ENCODE results near the gene SSH2.

DNA sequence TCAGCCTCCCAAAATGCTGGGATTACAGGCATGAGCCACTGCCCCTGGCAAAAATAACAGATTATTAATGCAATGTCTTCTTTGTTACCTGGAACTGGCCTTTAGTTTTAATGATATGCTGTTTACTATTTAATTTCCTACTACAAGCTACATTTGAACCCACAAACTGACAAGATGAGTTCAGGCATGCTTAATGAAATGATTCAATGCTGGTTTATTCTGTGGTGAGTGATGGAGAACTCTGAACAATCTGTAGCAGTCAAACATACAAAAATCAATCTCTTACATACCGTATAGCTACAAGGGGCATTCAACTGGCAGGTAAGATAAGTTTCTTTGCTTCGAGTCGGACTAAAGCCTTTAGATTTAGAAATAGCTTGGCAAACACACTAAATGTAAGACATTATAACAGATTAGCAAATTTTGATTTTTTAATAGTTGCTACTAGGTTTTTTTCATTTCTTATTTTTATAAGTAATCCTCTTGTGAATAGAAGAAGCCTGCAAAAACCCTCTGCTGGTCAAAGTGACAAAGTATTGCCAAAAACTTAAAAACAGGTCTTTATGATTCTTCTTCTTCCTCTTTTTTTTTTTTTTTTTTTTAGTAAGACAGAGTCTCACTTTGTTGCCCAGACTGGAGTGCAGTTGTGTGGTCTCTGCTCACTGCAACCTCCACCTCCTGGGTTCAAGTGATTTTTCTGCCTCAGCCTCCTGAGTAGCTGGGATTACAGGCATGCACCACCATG is 138.5 kb downstream of the SSH2 start:
- TF ChIP-seq, protein P1, sequence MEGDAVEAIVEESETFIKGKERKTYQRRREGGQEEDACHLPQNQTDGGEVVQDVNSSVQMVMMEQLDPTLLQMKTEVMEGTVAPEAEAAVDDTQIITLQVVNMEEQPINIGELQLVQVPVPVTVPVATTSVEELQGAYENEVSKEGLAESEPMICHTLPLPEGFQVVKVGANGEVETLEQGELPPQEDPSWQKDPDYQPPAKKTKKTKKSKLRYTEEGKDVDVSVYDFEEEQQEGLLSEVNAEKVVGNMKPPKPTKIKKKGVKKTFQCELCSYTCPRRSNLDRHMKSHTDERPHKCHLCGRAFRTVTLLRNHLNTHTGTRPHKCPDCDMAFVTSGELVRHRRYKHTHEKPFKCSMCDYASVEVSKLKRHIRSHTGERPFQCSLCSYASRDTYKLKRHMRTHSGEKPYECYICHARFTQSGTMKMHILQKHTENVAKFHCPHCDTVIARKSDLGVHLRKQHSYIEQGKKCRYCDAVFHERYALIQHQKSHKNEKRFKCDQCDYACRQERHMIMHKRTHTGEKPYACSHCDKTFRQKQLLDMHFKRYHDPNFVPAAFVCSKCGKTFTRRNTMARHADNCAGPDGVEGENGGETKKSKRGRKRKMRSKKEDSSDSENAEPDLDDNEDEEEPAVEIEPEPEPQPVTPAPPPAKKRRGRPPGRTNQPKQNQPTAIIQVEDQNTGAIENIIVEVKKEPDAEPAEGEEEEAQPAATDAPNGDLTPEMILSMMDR (IDR thresholded peaks at IDR 0.05; ENCODE audit: low read depth, low read length): peak; percentile 9; the same call in 1 of the 2 replicates
- no peak for TF ChIP-seq EZH2phosphoT487 (IDR thresholded peaks at IDR 0.05; ENCODE audit: low read depth)

Measured in OCI-LY3 (cell line).